Measurements from ENCODE around the gene LEPROT. TPM values are rescaled to one million over a fixed set of nuclear protein-coding genes. Genes with fewer than 3 reads are reported as not detected.
"Not testable (repeated sequence)": the region's sequence is repeated elsewhere in the genome, so short reads cannot be mapped to it uniquely, and the experiment has no call there.

The LEPROT gene, protein sequence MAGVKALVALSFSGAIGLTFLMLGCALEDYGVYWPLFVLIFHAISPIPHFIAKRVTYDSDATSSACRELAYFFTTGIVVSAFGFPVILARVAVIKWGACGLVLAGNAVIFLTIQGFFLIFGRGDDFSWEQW
- total RNA-seq (2014; rRNA removed; shearing (Covaris generic)): 26.6 and 30.1 TPM in 2 replicates
- polyA plus RNA-seq (2015; cell fraction: cytosol; rRNA removed): 36.5 and 52.6 TPM in 2 replicates
- 65.4 and 75.4 TPM in 2 replicates for polyA plus RNA-seq (2015; cell fraction: nucleus; rRNA removed)

- DNase-seq (ENCODE audit: low read depth): no peak
Observed at GRCh38 chr1:65420590-65421350, at the start of gene LEPROT, which contains the start of gene LEPR. TSS of gene LEPROT (plus strand) at chr1:65420668. CDS start at chr1:65420725, 57 bp downstream. TSS of gene LEPR (plus strand) at chr1:65420668. CDS start at chr1:65565566, 144,898 bp downstream.

DNA sequence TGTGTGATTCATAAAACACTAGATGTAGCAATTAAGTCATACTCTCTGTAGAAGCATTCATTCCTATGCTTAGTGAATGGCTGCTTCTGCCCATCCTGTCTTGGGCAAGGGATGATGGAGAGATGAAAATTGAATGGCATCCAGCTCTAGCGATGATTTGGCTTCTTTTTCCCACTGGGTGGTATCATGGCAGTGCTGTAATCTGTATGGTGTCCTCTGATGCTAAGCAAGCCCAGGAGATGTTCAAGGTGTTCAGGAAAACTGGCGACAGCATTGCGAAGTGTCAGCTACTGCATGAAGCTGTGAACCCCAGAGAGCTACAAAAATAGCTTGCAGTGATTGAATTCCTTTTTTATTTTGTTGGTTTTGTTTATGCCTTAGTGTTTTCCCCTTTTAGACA lies 48.9 kb upstream of the LEPROT start:
- no peak for DNase-seq (ENCODE audit: low read depth)

- peak; percentile 23 for DNase-seq (ENCODE audit: low read depth)
Observed at GRCh38 chr1:65372557-65372956, 47.9 kb upstream of the LEPROT start.

DNA sequence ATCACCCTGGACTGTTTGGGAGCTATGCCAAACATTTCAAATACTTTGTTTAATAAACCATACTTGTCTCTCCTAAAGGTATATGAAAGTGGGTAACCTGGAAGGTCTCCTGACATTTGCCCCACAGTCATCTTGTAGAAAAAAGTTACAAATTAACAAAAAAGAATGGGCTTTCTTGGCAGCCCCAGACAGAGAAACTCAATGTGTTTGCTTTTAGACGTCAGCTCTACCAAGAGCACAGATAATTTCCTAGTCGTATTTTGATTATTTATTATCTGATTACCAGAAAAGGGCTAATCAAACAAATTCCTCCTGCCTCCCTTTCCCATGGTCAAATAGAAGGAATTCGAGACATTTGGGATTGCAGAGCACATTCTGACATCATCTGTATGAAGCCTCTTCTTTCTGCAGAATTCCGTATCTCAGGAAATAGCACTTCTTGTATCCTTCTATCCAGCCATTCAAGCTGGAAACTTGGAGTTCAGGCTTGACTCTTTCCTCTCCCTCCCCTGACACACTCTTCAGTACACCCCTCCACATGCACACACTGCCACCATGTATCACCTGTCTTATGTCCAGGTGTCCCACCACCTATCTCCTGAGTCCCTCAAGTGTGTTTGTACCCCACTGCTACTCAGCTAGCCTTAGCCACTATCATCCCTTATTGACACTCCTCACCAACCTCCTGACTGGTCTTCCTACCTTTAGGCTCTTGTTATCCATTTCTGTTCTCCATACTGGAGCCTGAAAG lies 42.8 kb upstream of the LEPROT start:
- no peak for DNase-seq (ENCODE audit: low read depth)

- no peak for DNase-seq (ENCODE audit: low read depth)
Observed at GRCh38 chr1:65378247-65378946, 42.1 kb upstream of the LEPROT start.

DNA sequence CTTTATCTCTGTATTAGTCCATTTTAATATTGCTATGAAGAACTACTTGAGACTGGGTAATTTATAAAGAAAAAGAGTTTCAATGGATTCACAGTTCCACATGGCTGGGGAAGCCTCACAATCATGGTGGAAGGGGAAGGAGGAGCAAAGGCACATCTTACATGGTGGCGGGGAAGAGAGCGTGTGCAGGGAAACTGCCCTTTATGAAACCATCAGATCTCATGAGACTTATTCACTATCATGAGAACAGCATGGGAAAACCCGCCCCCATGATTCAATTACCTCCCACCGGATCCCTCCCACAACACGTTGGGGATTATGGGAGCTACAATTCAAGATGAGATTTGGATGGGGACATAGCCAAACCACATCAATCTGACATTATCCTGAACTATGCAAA lies 36.0 kb upstream of the LEPROT start:
- not testable (repeated sequence) for DNase-seq (ENCODE audit: low read depth)

DNA sequence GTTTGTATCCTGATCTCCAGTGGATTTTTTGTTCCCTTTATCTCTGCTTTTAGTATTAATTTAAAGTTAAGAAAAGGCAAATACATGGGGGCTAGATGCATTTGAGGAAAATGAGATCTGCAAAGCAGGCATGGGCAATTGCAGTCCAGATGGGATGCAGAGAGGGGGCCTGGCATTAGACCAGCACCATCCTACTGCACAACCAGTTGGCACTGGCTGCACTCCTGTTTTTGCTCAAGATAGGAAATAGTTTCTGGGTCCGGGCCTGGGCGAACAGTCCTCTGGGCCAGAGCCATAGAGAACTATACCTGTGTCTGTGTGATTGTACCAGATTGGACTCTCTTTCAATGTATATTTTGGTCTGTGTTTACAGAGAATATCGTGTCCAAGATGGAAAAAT lies 34.0 kb upstream of the LEPROT start:
- DNase-seq (ENCODE audit: low read depth): no peak

DNA sequence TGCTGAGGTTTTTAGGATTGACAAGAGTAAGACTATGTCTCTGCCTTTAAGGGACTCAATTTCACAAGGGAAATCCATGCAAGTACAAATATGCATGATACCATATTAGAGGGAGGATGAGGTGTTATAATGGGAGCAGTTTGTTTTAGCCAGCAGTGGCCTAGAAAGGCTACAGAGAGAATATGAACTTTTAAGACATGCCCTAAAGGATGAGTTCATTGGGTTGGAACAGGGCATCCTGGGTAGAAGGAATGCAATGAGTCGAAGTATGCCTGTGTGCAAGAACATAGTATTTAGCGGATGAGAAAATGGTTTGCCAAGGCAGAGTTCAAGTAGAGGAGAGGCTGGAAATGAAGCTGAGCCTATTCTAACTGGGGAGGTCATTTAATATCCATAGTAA lies 32.6 kb upstream of the LEPROT start:
- DNase-seq (ENCODE audit: low read depth): no peak

DNA sequence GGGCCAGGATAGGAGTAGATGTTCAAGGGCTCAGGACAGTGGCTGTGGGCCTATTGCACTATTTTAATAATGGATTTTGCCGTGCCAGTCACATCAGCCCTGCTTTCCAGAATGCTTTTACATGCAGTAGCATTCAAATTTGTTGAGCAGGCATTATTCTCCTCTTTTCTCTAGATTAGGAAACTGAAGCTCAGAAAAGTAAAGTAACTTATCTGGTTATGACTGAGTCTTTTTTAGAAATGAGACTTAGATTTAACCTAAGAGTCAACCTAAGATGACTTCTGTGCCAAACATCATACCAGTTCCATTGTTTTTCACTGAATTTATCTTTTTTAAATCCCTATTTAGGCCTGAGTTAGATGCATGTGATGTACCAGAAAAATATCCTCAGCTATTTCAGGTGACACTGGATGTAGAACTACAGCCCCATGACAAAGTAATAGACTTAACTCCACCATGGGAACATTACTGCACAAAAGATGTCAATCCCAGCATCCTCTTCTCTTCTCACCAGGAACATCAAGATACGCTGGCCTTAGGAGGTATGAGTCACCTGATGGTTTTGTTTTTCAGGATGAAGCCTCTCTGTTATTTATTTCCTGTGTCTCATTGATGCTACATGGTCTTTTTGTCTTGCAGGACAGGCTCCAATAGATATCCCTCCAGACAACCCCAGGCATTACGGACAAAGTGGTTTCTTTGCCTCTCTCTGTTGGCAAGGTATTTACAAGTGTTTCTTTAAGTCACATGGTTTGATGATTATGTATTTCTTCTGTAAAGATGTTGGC lies 31.4 kb upstream of the LEPROT start:
- peak; percentile 71 for DNase-seq (ENCODE audit: low read depth)

DNA sequence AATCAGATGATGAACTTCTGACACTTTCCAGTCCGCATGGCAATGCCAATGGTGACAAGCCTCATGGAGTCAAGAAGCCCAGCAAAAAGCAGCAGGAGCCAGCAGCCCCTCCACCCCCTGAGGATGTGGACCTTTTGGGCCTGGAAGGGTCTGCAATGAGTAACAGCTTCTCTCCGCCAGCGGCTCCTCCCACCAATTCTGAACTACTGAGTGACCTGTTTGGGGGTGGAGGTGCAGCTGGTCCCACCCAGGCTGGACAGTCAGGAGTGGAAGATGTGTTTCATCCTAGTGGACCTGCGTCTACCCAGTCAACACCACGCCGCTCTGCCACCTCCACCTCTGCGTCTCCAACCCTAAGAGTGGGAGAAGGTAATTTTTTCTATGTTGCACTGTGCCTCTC lies 28.0 kb upstream of the LEPROT start:
- no peak for DNase-seq (ENCODE audit: low read depth)

DNA sequence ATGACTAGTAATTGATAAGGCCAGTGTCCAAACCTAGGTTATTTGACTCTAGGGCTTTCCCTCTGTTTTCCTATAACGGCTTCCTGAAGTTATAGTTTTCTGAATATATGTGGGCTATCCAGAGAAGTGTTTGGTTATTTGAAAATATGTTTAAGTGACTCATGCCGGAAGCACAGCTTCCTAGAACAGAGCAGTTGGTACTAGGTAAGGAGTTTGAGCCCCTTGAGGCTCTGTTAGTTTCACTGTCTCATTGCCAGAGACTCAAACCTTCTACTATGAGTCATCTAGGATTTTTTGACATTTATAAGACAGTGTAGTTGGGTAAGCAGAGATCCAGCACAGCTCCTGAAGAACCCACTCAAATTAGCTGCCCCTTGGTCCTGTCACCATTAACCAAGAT lies 27.1 kb upstream of the LEPROT start:
- DNase-seq (ENCODE audit: low read depth): peak; percentile 90

DNA sequence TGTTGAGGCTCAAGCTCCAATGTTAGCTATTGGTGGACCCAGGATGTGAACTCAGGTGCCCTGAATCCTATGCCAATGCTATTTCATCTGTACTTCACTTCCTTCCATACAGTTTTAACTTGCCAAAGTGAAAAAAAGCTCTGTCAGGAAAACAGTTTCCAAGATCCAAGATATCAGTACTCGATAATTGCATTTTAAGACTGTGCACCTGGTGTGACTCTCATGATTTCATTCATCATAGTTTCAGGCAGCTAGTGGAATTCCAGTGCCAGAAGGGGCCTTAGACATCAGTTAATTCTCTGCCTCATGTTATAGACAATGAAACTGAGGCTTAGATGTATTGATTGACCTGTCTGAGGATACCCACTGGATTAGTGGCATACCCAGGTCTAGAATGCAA lies 26.5 kb upstream of the LEPROT start:
- DNase-seq (ENCODE audit: low read depth): no peak

DNA sequence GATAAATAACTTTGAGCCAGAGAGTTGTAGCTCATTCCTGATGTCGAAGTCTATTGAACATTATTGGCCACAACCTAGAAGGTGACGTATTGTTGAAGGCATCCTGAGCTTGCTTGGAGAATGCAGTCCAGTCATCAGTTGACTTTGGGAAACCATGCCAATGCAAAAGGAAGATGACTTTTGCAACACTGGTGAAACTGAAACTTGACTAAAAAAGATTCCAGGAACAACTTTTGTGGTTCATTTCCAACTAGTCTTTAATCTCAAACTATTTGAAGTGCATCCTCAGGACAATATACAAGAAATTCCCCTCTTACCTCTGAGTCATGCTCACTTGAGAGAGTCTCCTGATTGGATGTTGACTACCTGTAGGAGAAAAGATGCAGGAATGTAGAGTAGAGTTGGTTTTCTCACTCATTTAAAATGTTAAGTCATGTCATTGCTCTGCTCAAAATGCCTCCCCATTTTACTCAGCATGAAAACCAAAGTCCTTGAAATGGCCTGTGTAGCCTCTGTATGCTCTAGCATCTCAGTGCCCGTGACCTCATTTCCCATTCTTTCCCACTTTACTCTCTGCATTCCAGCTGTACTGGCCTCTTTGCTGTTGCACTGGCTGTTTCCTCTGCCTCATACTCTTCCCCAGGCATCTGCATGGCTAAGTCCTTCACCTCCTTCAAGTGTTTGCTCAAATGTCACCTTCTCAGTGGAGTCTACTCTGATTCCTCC lies 24.4 kb upstream of the LEPROT start:
- peak; percentile 85 for DNase-seq (ENCODE audit: low read depth)

- no peak for DNase-seq (ENCODE audit: low read depth)
Observed at GRCh38 chr1:65398083-65398482, 22.4 kb upstream of the LEPROT start.

DNA sequence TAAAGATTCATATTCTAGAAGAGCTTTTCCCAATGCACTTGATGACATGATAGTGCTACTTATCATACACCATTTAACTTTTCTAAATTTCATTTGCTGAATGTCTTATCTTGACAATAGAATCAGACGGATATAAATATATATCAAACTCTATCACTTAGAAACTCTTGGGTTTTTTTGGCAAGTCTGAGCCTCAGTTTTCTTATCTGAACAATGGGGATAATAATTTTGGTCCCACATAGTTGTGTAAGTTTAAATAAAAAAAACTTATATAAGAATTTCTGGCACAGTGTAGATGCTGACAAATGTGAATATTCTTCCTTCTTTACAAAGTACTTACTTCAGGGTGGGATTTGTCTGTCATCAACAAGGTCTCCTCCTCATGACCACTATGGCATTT lies 21.5 kb upstream of the LEPROT start:
- DNase-seq (ENCODE audit: low read depth): no peak

DNA sequence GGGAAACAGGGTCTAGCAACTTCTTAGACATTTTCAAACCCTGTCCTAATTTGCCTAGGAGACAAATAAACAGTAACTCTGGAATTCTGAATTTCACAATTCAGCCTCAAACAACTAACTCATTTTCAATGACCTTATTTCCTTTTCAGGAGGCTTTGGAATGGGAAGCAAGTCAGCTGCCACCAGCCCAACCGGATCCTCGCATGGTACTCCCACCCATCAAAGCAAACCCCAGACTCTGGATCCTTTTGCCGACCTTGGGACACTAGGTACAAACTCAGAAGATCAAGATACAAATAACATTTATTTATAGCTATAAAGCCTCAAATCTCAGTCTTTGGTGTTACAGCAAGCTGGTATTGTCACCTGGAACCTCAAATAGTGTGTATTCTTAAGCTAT lies 18.9 kb upstream of the LEPROT start:
- no peak for DNase-seq (ENCODE audit: low read depth)

DNA sequence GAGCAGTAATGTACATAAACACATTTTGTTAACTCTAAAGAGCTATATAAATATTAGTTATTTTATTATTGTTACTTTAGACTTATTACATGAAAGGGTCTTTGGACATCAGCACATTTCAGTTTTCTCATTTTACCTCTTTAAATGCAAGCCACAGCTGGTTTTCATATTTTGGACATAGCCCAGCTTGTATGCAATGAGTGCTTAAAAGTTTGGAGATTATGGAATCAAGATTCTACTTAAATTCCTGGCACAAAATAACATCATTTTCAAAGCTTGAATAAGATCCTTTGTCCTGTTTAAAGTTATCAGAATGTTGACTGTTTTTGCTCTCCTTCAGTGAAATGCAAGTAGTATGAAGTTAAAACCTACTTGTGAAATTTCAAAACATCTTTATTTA lies 15.5 kb upstream of the LEPROT start:
- no peak for DNase-seq (ENCODE audit: low read depth)

DNA sequence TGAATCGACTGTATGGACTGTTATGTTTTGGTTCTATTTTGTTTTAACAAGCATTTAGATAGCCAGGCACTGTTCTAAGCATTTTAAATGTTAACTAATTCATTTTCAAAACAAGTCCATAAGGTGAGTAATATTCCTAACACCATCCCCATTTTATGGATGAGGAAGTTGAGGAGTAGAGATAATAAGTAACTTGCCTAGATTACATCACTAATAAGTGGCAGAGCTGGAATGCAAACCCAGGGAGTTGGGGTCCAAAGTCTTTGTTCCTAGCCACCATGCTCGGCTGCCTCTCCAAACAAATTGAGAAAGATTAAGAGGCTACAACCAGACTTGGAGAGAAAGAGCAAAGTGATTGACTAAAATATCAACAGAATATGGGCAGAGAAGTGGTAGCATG lies 12.6 kb upstream of the LEPROT start:
- DNase-seq (ENCODE audit: low read depth): no peak

DNA sequence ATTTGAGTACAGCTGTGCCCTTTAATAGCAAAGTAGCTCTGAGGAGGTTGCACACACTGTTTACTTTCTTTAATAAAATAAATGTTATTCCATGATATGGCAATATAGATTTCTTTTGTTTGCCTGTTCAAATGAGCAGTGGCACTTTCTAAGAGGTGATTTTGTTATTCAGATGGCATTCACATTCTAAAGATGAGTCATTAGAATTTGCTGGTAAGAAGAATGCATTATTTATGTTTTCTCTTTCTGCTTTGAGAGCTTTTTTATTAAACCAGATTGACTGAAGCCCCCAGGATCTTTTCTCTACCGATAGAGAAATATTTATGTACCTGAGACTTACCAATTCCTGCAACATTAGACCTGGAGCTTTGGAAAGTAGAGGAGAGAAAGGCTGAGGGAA lies 11.2 kb upstream of the LEPROT start:
- no peak for DNase-seq (ENCODE audit: low read depth)

- DNase-seq (ENCODE audit: low read depth): no peak
Observed at GRCh38 chr1:65409816-65410326, 10.6 kb upstream of the LEPROT start.
